Measurements from ENCODE around the gene ADAMTS6.

GRCh38 chr5:65190328-65191053 is 291.2 kb downstream of the ADAMTS6 start:
- no peak for TF ChIP-seq SREBF2 (IDR thresholded peaks at IDR 0.05)
- no peak for TF ChIP-seq CTCF (IDR thresholded peaks at IDR 0.05)
- TF ChIP-seq POLR2A (IDR thresholded peaks at IDR 0.05; ENCODE audit: low read length) = no peak
- no peak for TF ChIP-seq ELK1 (IDR thresholded peaks at IDR 0.05; ENCODE audit: low read depth, low read length)
- TF ChIP-seq RAD21 (conservative IDR thresholded peaks at IDR 0.05 in 1 of 2, IDR thresholded peaks at IDR 0.05 in 1 of 2) = no peak
- TF ChIP-seq KDM1A (IDR thresholded peaks at IDR 0.05; ENCODE audit: low read depth) = no peak
- no peak for TF ChIP-seq EP300 (IDR thresholded peaks at IDR 0.05)
